Measurements from ENCODE around the gene FSTL1.

DNA sequence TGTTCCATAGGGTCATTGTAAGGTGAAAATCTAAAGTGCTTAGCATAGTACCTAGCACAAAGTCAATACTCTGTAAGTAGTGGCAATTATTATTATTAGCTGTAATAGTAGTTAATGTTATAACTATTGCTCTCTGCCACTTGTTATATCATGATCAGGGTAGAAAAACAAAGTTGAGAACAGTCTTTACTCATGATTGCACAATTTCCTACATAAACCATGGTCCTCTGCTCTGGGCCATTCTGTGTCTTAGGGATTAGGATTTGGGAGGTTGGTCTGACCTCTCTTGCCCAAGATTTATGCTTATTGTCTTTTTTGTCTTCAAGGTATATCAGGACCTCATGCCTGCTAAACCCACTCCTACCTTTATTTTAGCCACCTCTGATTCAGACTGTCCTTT, 97.3 kb downstream of the FSTL1 start:
- TF ChIP-seq POLR2A (IDR thresholded peaks at IDR 0.05; ENCODE audit: extremely low read depth, insufficient read length): no peak
- TF ChIP-seq, protein P1, sequence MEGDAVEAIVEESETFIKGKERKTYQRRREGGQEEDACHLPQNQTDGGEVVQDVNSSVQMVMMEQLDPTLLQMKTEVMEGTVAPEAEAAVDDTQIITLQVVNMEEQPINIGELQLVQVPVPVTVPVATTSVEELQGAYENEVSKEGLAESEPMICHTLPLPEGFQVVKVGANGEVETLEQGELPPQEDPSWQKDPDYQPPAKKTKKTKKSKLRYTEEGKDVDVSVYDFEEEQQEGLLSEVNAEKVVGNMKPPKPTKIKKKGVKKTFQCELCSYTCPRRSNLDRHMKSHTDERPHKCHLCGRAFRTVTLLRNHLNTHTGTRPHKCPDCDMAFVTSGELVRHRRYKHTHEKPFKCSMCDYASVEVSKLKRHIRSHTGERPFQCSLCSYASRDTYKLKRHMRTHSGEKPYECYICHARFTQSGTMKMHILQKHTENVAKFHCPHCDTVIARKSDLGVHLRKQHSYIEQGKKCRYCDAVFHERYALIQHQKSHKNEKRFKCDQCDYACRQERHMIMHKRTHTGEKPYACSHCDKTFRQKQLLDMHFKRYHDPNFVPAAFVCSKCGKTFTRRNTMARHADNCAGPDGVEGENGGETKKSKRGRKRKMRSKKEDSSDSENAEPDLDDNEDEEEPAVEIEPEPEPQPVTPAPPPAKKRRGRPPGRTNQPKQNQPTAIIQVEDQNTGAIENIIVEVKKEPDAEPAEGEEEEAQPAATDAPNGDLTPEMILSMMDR (IDR thresholded peaks at IDR 0.05; ENCODE audit: low read depth, low read length): no peak
